Fibroblast of the conjunctiva (primary cell): ENCODE results near the gene RNF149.
A peak's percentile ranks its signal among the peaks of the same experiment; 100 is the strongest.
"Not testable (repeated sequence)": the region's sequence is repeated elsewhere in the genome, so short reads cannot be mapped to it uniquely, and the experiment has no call there.

ENCODE experiments used
- DNase-seq: peaks from one replicate; pipeline ENCODE4 v3.0.0-alpha.2; 2010; ENCODE audit warnings: low read depth

Gene RNF149

DNA sequence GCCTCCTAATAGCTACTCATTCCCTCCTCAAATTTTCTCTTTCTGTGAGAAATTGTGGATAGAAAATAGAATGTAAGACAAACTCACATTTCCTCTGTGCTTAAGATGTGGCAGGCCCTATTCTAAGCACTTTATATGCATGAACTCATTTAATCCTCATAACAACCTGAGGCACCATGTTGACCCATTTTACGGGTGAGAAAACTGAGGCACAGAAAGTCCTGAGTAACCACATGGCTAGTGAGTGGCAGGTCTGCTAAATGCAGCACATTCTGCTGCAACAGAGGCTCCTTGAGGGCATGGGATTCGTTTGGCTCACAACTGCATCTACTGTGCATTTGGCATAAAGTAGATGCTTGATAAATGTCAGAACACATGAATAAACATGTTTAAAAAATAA, 22.7 kb upstream of the RNF149 start:
- DNase-seq = no peak

DNA sequence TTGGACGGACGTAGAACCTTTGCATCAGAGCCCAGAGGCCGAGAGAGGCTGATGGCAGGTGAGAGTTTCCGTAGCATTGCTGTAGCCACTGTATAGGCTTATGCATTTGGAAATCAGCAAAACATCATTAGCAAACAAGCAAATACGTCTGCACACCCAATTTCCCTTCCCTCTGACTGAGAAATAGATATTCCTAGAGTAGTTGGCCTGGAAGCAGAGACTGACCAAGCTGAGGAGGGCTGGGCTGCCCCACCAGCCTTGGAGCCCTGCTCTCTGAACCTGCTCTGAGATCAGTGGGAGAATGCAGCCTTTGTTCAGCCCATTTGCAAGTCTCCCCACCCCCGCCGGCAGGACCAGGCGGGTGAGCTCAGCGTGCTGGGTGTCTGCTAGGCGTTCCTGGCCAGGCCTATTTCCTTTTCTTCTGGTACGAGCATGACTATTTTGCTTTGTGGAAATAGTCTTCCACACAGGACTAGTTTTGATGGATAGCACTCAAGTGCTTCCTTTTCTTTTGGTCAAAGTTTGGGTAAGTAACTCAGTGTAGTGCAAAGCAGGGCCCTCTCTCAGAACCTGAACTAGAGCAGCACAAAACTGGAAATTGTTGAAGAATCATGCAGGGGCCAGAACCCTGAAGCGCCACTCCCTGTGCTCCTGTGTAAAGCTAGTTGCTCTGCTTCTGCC, 21.9 kb upstream of the RNF149 start:
- no peak for DNase-seq

DNA sequence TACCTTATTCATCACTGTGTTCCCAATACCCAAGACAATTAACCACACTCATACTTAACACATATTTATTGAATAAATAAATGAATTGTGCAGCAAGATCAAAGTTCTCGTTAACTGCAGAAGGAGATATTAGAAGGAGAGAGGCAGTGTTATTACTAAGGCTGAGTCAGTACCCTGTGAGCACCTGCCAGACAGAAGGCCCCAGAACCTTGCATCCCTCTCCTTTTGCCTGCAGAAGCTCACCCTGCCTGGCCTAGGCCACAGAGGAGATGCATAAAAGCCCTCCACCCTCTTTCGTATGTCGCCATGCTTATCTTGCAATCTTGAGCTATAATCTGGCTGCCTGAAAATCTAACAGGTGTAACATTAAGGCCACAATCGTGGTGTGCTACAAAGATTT, 20.5 kb upstream of the RNF149 start:
- DNase-seq = no peak

DNA sequence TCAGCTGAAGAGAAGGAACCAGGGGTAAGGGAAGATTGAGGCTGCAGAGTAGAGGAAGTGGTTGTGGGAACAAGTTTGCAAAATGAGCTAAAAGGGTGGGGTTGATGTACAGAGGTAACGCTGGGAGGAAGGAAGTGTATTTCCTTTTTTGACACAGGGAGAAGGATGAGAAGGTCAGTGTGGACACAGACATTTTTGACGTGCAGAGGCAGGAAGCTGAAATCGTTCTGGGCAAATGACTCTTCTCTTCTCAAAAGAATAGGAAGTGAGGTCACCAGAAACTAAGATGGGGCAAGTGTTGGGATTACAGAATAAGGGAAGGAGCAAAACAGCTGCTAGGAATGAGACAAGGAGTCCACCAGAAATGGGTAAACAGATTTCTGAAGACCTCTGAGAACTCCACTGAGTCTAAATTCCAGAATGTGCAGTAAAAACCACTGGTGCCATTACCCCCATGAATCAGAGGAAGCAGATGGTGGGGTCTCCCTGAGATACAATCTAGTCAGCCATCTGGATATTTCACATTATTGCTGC, 20.0 kb upstream of the RNF149 start:
- DNase-seq = no peak

DNA sequence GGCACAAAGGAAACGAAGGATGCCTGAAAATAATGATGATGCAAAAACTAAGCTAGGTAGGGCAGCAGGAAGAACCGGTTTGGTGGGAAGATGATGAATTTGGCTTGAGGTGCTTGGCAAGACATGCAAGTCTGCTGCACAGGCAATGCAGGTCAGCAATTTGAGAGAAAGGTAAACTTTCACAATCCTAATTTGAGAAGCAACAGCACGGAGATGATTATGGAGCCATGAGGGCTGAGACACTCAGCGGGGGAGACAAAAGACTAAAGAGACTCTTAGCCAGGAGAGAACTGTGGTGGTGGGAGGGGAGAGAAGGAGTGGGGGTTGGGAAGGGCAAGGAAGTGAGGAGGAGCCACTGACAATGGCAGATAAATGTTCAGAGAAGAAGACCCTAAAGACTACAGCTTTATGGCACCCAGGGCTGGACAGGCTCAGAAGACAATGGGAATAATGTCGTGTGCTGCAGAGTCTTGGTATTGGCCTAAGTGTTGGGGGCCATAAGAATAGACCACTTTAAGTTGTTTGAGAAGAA, 19.4 kb upstream of the RNF149 start:
- no peak for DNase-seq

DNA sequence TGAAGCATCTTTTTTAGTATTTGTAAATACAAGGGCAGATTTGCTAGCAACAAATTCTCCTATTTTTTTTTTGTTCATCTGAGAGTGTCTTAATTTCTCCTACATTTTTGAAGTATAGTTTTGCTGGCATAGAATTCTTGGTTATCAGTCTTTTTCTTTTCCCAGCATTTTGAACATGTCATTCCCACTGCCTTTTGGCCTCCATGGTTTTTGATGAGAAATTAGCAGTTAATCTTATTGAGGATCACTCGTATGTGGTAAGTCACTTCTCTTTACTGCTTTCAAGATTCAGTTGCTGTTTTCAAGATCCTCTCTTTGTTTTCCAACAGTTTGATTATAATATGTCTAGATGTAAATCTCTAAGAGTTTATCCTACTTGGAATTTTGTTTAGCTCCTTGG, 16.9 kb upstream of the RNF149 start:
- no peak for DNase-seq

DNA sequence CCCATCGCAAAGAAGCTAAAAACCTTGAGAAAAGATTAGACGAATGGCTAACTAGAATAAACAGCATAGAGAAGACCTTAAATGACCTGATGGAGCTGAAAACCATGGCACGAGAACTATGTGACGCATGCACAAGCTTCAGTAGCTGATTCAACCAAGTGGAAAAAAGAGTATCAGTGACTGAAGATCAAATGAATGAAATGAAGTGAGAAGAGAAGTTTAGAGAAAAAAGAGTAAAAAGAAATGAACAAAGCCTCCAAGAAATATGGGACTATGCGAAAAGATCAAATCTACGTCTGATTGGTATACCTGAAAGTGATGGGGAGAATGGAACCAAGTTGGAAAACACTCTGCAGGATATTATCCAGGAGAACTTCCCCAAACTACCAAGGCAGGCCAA, 8.1 kb upstream of the RNF149 start:
- not testable (repeated sequence) for DNase-seq

DNA sequence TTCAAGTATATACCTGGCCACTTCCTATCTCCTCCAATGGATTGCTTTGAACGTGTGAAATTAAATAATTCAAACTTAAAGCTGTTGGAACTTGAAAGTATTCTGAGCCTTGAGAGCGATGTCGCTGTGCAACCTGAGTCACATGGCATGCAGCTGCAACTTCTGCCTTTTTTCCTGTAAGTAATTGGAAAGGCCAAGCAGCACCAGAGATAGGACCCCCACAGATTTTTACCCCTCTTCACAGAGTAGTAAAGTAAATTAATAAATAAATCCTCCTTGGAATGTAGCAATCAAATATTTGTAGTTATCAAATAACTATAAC, 3.2 kb upstream of the RNF149 start:
- DNase-seq = no peak

DNA sequence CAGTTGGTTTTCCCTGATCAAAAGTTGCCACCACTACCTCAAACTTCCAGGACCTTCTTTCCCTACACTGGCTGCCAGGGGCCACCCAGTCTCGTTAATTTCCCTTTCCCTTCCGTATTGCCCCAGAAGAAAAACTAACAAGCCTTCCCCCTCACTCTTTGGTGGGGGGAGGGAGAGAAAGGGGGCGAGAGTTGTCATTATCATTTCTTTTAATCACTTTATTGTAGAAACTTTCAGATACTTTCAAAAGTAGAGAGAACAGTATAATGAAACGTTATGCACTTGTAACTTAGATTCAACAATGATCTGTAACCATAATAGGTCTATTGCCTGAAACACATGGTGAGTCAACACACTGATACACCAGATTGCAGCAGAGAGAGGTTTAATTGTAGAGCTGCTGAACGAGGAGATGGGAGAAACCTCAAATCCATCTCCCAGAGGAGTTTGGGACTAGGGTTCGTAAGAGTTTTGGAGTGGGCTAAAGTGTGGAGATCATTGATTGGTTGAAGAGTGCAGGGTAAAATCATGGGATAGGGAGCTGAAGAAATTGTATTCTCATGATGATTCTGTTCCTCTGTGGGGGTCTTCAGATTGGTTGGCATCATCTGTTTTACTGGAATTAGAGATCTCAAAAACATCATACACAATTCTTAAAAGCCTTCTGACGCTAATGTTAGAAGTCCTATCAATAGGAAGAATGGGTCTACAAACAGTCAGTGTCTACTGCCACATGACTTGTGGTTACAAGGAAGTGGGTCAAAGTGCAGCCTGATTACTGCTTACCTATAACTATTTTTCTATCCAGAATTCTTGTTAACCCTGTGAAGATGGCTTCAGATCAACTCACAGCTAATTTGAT, 2.6 kb upstream of the RNF149 start:
- DNase-seq = no peak

DNA sequence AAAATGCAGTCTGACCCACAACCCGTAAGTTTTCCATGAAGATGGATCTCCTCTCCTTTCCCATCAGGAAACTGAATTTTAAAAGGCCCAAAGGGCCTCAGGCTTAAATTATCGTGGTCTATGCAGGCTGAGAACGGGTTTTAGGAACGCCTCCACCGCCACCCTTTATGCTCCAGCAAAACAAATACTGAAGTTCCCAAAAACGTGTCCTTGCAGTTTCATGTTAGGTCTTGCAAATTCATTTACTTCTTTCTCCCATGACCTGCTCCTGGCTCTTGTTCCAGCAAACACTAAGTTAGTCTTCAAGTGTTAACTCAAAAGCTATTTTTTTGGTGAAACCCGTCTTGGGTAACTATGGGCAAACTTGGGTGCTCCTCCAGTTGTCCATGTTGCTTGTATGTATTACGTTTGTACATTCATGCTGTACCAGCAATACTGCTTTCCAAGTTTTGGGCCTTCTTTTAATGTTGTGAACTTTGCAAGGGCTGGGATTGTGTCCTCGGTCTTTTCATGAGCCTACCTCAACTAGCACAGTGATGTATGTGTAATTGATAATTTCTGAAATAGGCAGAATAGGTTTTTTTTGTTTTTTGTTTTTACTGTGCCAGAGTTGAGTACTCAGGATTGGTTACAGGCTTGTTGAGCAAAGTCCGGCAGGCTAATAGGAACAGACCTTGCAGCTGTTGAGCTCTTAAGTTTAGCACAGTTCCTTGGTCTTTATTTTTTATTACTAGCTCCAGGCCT, 1.8 kb upstream of the RNF149 start:
- DNase-seq = no peak

DNA sequence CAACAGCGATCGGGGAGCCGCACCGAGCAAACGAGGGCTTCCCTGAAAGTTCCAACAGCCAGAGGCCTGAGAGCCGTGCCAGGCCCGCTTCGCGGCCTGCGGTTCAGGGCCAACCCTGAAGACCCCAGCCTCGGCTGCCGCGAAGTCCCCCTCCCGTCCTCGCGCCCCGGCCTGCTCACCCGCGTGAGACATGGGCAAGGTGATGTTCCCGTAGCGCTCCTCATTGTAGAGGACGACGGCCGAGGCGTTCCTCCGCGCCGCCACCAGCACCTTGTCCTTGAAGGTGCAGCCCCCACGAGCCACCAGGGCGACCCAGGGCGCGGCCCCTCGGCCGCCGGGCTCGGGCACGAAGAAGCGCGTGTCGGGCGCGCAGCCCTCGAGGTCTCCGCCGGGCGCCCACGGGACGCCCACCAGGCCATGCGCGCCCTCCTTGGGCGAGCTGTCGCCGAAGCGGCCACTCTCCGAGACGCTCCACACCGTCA, 510 bp downstream of the RNF149 start:
- no peak for DNase-seq

DNA sequence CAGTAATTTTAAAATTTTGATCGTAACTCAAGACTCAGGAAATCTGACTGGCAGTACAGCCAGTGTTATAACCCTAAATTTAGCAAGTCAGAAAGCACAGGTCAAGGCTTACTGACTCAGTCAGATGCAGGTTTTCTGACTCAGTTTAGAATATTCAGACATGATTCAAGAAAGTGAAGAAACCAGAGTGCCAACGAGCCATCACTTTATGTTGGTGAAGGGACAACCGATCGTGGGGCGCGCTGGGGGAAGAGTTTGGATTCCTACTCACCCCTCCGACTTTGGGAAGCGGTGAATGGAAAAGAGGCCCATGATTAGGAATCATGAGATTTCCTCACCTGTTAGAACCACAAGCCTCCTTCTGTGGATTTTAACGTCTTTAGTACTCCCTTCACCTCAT, 998 bp downstream of the RNF149 start:
- no peak for DNase-seq

DNA sequence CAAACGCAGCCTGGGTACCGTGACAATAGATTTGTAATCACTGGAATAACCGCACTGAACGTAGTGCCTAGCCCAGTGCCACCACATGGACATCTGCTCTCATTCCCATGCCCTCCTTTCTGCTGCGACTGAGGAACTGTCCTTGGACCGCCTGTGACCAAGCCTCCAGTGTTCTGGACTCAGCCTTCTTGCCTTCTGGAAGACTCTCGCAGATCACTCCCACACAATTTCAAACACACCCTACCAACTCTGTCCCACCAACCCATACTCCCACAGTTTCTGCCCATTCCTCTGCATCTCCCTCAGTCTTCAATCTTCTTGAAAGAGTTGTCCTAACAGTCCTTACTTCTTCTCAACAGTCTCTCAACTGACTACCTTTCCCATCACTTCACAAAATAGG, 2.1 kb downstream of the RNF149 start:
- no peak for DNase-seq

DNA sequence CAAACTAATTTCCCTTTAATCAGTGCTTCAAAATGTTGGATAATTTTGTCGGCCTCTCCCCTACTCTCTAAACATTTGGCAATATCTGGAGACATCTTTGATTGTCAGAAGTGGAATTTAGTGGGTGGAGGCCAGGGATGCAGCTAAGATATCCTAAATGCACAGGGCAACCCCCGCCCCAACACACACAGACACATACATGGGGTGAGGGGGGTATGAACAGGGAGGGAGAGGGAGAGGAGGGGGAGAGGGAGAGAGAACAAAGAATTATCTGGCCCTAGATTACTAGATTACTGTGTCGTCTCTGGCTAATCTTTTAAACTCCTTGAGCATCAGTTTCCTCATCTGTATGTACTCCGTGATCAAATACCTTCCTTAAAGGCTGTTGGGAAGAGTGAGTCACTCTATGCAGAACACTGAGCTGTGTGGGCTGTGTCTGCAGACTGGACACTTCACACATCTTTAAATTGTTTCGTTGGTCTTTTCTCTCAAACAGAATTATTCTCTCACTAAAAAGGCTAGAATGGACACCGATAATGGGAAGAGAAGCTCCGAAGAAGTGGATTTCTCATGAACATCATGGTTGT, 2.9 kb downstream of the RNF149 start:
- peak; percentile 26 for DNase-seq

DNA sequence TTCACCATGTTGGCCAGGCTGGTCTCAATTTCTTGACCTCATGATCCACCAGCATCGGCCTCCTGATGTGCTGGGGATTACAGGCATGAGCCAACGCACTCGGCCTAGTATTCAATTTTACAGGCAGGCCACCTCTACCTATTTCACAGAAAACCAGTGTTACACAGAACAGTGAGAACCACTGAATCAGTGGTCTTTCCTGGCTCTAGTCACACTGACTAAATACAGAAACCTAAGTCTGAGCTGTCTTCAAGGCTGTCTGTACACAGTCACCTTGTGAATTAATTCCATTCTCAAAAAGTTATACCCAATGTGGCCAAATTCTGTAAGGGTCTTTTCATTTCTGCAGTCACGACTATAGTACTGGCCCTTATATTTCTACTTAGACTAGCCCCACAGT, 3.5 kb downstream of the RNF149 start:
- DNase-seq = no peak

DNA sequence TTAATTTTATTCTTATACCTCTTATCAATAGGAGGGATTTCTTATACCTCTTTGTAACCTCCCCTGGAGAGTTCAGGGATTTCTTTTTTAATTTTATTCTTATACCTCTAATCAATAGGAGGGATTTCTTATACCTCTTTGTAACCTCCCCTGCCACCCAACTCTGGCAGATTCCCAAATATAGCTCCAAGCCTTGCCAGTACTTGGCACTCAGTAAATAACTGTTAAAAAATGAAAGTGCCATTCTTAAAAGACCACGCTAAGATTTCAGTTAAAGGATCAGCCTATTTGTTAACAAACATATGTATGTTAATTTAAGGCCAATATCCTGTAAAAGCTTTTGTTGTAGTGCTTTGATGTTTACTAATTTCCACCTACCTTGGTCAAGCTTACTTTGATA, 4.8 kb downstream of the RNF149 start:
- no peak for DNase-seq

DNA sequence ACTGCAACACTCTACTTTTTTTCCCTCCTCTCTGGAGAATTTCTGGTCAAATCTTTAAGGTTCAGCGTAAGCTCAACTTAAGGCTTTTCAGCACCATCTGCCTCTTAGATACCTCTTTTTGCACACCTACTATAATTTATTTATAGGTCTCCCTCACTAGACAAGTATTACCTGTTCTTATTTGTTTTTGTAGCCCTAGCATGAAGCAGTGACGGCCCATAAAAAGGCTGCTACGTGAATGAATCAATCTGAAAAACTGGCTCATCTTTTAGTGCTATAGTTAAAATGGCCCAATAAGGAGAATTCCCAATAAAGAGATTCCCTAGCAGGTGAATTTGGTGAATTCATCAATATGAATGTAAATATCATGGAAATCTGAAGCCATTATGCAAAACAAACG, 6.5 kb downstream of the RNF149 start:
- DNase-seq = no peak

DNA sequence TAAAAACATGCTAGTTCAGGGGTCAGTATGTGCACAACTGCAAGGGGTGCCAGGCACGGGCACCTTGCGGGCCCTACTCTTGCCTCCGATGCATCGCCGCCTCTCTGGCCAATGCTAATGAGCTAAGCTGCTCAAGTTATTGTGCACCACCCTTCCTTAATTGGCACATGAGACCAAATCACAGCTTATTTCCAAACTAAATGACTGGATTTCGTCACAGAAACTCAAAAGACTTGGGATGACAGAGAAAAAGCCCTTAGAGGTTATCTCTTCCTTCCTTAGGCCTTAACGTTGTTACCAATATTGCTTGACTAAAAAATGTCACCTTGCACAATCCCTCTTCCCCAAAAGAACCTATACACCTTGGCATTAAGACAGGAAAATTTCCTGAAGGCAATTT, 7.7 kb downstream of the RNF149 start:
- DNase-seq = no peak

DNA sequence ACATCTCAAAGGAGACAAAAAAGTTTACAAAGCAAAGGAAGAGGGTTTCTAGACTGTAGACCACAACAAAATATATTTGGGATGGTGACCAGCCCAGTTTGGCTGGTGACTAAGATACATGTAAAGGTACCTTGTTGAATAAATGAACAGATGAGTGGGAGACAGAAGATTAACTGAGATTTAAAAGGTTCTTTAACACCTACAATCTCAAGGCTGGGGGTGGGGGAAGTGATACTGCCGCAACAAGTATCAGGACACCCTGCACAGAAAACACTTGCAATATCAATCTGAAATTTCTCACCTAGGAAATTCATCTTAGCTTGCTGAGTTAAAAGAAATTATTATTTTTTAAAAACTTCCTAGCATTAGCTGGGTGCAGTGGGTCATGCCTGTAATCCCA, 8.3 kb downstream of the RNF149 start:
- DNase-seq = no peak

DNA sequence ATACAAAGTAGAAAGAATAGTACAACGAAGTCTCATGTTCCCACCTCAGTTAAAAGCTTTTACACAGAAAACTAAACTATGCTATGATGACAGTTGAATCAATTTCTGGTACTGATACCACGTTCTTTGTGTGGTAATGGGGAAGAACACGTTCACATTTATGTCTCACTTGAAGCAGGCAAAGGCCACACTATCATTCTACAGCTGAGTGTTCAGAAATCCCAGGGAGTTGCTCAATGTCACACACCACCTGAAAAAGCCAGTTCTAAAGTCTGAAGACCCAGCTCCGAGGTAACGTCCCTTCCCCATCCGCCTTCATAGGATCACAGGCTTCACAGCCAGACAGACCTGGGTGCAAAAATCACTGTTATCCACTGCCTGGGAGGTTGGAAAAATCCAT, 8.9 kb downstream of the RNF149 start:
- no peak for DNase-seq

DNA sequence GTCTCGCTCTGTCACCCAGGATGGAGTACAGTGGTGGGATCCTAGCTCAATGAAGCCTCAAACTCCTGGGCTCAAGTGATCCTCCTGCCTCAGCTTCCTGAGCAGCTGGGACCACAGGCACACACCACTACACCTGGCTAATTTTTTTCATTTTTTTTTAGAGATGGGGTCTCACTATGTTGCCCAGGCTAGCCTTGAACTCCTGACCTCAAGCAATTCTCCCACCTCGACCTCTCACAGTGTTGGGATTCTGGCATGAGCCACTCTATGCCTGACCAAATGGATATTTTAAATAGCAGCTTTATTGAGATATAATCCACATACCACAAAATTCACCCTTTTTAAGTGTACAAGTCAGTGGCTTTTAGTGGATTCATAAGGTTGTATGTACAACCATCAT, 11.1 kb downstream of the RNF149 start:
- DNase-seq = no peak

DNA sequence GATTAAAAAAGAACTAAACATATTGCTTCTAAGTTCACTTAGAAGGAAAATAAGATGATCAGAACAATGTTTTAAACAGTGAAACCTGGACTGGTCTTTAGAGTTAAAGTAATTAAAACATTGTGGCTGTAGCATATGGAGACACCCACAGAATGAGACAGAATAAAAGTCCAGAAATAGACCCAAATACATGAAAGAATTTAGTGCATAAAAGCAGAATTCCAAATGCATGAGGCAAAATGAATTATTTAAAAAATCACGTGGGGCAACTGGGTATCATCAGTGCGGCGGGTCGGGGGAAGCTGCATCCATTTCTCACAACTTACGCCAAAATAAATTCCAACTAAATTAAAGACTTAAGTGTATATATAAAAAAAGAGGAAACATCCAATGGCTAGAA, 12.1 kb downstream of the RNF149 start:
- DNase-seq = no peak
